Calu3 (cell line): Measurements from ENCODE around the gene DMAC2L. TPM values are rescaled to one million over a fixed set of nuclear protein-coding genes. Genes with fewer than 3 reads are reported as not detected.

Source experiments
- BruUV-seq: library from RNA; stranded (reverse); fragments of 400-500 nt; replicated peaks from 2 replicates; lab custom pipeline; 2021; lab: Mats Ljungman, UMichigan
- CTCF ChIA-PET: fragments of 300-600 bp; sonication (Branson Sonifier 250); formaldehyde crosslinking; loops from one replicate; lab custom pipeline; 2022; ENCODE audit warnings: antibody characterized with exemption; lab: Charles Lee
- DNase-seq: peaks from one replicate; pipeline ENCODE4 v3.0.0; 2022
- H3K27ac Mint-ChIP-seq: one replicate; pipeline ENCODE4 v1.8.0; 2022; ENCODE audit warnings: mixed read lengths; ENCODE audit not compliant: unreplicated experiment
- H3K27me3 Mint-ChIP-seq: one replicate; pipeline ENCODE4 v1.8.0; 2022; ENCODE audit warnings: mixed read lengths; ENCODE audit not compliant: unreplicated experiment
- H3K36me3 Mint-ChIP-seq: one replicate; pipeline ENCODE4 v1.8.0; 2022; ENCODE audit warnings: mild to moderate bottlenecking, moderate library complexity, mixed read lengths; ENCODE audit not compliant: insufficient read depth, unreplicated experiment
- H3K4me1 Mint-ChIP-seq: one replicate; pipeline ENCODE4 v1.8.0; 2022; ENCODE audit warnings: mild to moderate bottlenecking, low read depth, mixed read lengths; ENCODE audit not compliant: unreplicated experiment
- H3K4me3 Mint-ChIP-seq: one replicate; pipeline ENCODE4 v1.8.0; 2022; ENCODE audit warnings: mild to moderate bottlenecking, low read depth, moderate library complexity, mixed read lengths; ENCODE audit not compliant: unreplicated experiment
- H3K9me3 Mint-ChIP-seq: one replicate; pipeline ENCODE4 v1.8.0; 2022; ENCODE audit warnings: low read depth, mixed read lengths; ENCODE audit not compliant: unreplicated experiment
- intact Hi-C: fragments of 100-400 bp; cut with micrococcal nuclease; formaldehyde crosslinking; loops from one replicate; pipeline ENCODE4 v1.10.0; 2022; ENCODE audit not compliant: unreplicated experiment
- total RNA-seq: library from RNA; stranded (reverse); gene quantifications from 2 replicates; pipeline ENCODE4 v1.2.3, GENCODE V29; 2022
- TF ChIP-seq, protein P1 (sequence below): fragments of 200-600 bp; IDR thresholded peaks from one replicate; pipeline ENCODE4 v1.8.0; 2022; ENCODE audit warnings: antibody characterized with exemption; ENCODE audit not compliant: unreplicated experiment

DMAC2L gene
- total RNA-seq, 1 experiment from 2014 or later = 21.2 TPM

DNA sequence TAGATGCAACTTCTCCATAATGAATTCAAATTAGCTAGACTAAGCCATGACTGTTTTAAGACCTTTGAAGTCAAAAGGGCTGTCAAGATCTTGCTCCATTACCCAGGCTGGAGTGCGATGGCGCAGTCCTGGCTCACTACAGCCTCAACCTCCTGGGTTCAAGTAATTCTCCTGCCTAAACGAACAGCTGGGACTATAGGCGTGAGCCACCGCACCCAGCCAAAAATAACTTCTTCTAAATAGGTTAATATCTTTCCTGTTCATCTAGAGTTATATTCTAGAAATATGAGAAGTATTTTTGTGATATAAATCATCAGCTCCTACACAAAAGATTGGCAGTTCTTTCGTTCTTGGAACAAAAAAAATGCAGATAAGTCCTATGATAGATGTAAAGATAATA lies 41.2 kb upstream of the DMAC2L start:
- Mint-ChIP-seq H3K27ac (no peak overlapping the region), H3K4me1 (no peaks in the 10 kb centered on the region), H3K9me3 (no peaks in the 10 kb centered on the region), H3K36me3 (no peaks in the 10 kb centered on the region), H3K4me3 (no peak overlapping the region), H3K27me3 (no peaks in the 10 kb centered on the region)
- CTCF ChIA-PET = no interaction called here
- no TSS peak for BruUV-seq
- DNase-seq = no peak
- intact Hi-C loops = no loop called here
- TF ChIP-seq, protein P1, sequence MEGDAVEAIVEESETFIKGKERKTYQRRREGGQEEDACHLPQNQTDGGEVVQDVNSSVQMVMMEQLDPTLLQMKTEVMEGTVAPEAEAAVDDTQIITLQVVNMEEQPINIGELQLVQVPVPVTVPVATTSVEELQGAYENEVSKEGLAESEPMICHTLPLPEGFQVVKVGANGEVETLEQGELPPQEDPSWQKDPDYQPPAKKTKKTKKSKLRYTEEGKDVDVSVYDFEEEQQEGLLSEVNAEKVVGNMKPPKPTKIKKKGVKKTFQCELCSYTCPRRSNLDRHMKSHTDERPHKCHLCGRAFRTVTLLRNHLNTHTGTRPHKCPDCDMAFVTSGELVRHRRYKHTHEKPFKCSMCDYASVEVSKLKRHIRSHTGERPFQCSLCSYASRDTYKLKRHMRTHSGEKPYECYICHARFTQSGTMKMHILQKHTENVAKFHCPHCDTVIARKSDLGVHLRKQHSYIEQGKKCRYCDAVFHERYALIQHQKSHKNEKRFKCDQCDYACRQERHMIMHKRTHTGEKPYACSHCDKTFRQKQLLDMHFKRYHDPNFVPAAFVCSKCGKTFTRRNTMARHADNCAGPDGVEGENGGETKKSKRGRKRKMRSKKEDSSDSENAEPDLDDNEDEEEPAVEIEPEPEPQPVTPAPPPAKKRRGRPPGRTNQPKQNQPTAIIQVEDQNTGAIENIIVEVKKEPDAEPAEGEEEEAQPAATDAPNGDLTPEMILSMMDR = no peak

DNA sequence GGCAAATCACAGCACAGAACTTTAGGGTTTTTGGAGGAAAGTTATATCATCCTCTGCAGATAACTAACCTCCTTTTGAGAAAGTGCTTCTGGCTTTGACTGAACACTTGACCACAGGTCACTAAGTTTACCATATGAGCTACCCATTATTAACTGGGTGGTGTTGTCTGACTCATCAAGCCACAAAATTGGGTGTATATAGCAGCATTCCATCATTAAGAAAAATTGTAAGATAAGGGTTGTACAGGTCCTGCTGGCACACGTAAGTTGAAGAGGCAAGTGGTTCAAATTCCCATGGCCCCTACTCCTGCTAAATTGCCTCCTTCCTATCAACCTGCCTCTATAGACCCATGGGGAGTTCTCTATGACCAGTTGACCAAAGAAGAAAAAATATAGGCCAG lies 39.6 kb upstream of the DMAC2L start:
- H3K4me1 Mint-ChIP-seq = no peaks in the 10 kb centered on the region
- no peak overlapping the region for H3K4me3 Mint-ChIP-seq
- TF ChIP-seq, protein P1 = no peak
- CTCF ChIA-PET = no interaction called here
- DNase-seq = no peak
- no TSS peak for BruUV-seq
- no peaks in the 10 kb centered on the region for H3K9me3 Mint-ChIP-seq
- no peak overlapping the region for H3K27ac Mint-ChIP-seq
- H3K36me3 Mint-ChIP-seq = no peaks in the 10 kb centered on the region
- no peaks in the 10 kb centered on the region for H3K27me3 Mint-ChIP-seq
- intact Hi-C loops = no loop called here

GRCh38 chr14:50285861-50286260 lies 26.3 kb upstream of the DMAC2L start:
- BruUV-seq = no TSS peak
- H3K36me3 Mint-ChIP-seq = no peaks in the 10 kb centered on the region
- TF ChIP-seq, protein P1 = no peak
- no peaks in the 10 kb centered on the region for H3K9me3 Mint-ChIP-seq
- H3K27ac Mint-ChIP-seq = no peak overlapping the region
- intact Hi-C loops = no loop called here
- H3K27me3 Mint-ChIP-seq = no peaks in the 10 kb centered on the region
- CTCF ChIA-PET = no interaction called here
- H3K4me3 Mint-ChIP-seq = no peak overlapping the region
- no peak for DNase-seq
- H3K4me1 Mint-ChIP-seq = no peaks in the 10 kb centered on the region

DNA sequence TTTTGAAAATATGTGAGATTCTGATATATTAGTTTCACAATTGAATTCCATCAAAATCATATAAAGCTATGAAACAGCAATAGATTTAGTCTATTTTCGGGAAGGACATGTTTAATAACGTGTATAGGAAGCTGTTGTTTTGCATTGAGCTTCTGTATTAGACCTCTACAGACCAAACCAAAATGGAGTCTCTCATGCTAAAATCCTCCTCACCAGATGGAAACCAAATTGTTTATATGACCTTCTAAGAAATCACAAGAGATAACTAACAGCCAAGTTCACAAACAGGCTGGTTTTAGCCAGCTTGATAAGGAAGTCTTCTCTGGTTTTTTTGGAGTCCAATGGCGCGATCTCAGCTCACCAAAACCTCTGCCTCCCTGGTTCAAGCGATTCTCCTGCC lies 24.0 kb upstream of the DMAC2L start:
- Mint-ChIP-seq H3K27ac (no peak overlapping the region), H3K36me3 (no peaks in the 10 kb centered on the region), H3K4me1 (no peaks in the 10 kb centered on the region), H3K4me3 (no peak overlapping the region), H3K9me3 (no peaks in the 10 kb centered on the region), H3K27me3 (no peaks in the 10 kb centered on the region)
- intact Hi-C loops = no loop called here
- CTCF ChIA-PET = no interaction called here
- TF ChIP-seq, protein P1 = no peak
- no peak for DNase-seq
- no TSS peak for BruUV-seq
